GM10847 (cell line): ENCODE data around the gene SNX33.

ENCODE experiments used
- POLR2A ChIP-seq: IDR thresholded peaks from 2 replicates; pipeline ENCODE4 v1.6.1; 2011; ENCODE audit not compliant: insufficient read length; ENCODE audit errors: extremely low read depth

Gene SNX33

GRCh38 chr15:75653347-75653913, 5.7 kb downstream of the SNX33 start:
- no peak for TF ChIP-seq POLR2A

GRCh38 chr15:75654201-75654907, 6.6 kb downstream of the SNX33 start:
- no peak for TF ChIP-seq POLR2A

- TF ChIP-seq POLR2A: no peak
These were observed 8.2 kb downstream of the SNX33 start for GRCh38 chr15:75655931-75656330.

- no peak for TF ChIP-seq POLR2A
These were observed 8.6 kb downstream of the SNX33 start for GRCh38 chr15:75656331-75656730.

GRCh38 chr15:75656813-75657212, 9.1 kb downstream of the SNX33 start:
- no peak for TF ChIP-seq POLR2A

- TF ChIP-seq POLR2A: no peak
These were observed 11.5 kb downstream of the SNX33 start for GRCh38 chr15:75659141-75659771.

- TF ChIP-seq POLR2A: no peak
These were observed 12.4 kb downstream of the SNX33 start for GRCh38 chr15:75659928-75660645.

- TF ChIP-seq POLR2A: no peak
These were observed 13.5 kb downstream of the SNX33 start for GRCh38 chr15:75661100-75661755.

- no peak for TF ChIP-seq POLR2A
These were observed 14.0 kb downstream of the SNX33 start for GRCh38 chr15:75661756-75662140.

- no peak for TF ChIP-seq POLR2A
These were observed 15.3 kb downstream of the SNX33 start for GRCh38 chr15:75662823-75663519.

GRCh38 chr15:75663931-75664421, 16.3 kb downstream of the SNX33 start:
- no peak for TF ChIP-seq POLR2A

GRCh38 chr15:75666823-75667501, 19.2 kb downstream of the SNX33 start:
- no peak for TF ChIP-seq POLR2A

GRCh38 chr15:75669191-75669878, 21.6 kb downstream of the SNX33 start:
- no peak for TF ChIP-seq POLR2A

GRCh38 chr15:75669879-75670212, 22.1 kb downstream of the SNX33 start:
- TF ChIP-seq POLR2A: no peak
